Ishikawa (cell line): Measurements from ENCODE around the gene WDTC1.
A peak's percentile ranks its signal among the peaks of the same experiment; 100 is the strongest.

ENCODE experiments used
- CEBPB ChIP-seq: IDR thresholded peaks from 2 replicates; pipeline ENCODE4 v1.6.1; 2012
- CREB1 ChIP-seq: IDR thresholded peaks from 2 replicates; pipeline ENCODE4 v1.6.1; 2012; ENCODE audit warnings: low read depth
- EGR1 ChIP-seq: IDR thresholded peaks from 2 replicates; pipeline ENCODE4 v1.6.1; 2012
- EP300 ChIP-seq: IDR thresholded peaks from 2 replicates; pipeline ENCODE4 v1.6.1; 2012; ENCODE audit warnings: borderline replicate concordance
- FOXM1 ChIP-seq: IDR thresholded peaks from 2 replicates; pipeline ENCODE4 v1.6.1; 2012; ENCODE audit warnings: low read depth, borderline replicate concordance
- NFIC ChIP-seq: IDR thresholded peaks from 2 replicates; pipeline ENCODE4 v1.6.1; 2012
- RAD21 ChIP-seq: IDR thresholded peaks from 2 replicates; pipeline ENCODE4 v1.6.1; 2012; ENCODE audit warnings: low read depth
- TAF1 ChIP-seq: IDR thresholded peaks from 2 replicates; pipeline ENCODE4 v1.6.1; 2012; ENCODE audit warnings: low read depth, mild to moderate bottlenecking
- TCF12 ChIP-seq: IDR thresholded peaks from 2 replicates; pipeline ENCODE4 v1.6.1; 2012; ENCODE audit warnings: low read depth
- TEAD4 ChIP-seq: IDR thresholded peaks from 2 replicates; pipeline ENCODE4 v1.6.1; 2012
- YY1 ChIP-seq: IDR thresholded peaks from 2 replicates; pipeline ENCODE4 v1.6.1; 2012; ENCODE audit warnings: low read depth
- ZBTB7A ChIP-seq: IDR thresholded peaks from 2 replicates; pipeline ENCODE4 v1.6.1; 2012; ENCODE audit warnings: low read depth
- TF ChIP-seq, protein P1 (sequence below): IDR thresholded peaks from 2 replicates; pipeline ENCODE4 v1.6.1; 2012
- TF ChIP-seq, protein P2 (sequence below): IDR thresholded peaks from 2 replicates; pipeline ENCODE4 v1.6.1; 2012; ENCODE audit warnings: low read depth, mild to moderate bottlenecking
- TF ChIP-seq, protein P3 (sequence below): IDR thresholded peaks from 2 replicates; pipeline ENCODE4 v1.6.1; 2012

The WDTC1 gene

DNA sequence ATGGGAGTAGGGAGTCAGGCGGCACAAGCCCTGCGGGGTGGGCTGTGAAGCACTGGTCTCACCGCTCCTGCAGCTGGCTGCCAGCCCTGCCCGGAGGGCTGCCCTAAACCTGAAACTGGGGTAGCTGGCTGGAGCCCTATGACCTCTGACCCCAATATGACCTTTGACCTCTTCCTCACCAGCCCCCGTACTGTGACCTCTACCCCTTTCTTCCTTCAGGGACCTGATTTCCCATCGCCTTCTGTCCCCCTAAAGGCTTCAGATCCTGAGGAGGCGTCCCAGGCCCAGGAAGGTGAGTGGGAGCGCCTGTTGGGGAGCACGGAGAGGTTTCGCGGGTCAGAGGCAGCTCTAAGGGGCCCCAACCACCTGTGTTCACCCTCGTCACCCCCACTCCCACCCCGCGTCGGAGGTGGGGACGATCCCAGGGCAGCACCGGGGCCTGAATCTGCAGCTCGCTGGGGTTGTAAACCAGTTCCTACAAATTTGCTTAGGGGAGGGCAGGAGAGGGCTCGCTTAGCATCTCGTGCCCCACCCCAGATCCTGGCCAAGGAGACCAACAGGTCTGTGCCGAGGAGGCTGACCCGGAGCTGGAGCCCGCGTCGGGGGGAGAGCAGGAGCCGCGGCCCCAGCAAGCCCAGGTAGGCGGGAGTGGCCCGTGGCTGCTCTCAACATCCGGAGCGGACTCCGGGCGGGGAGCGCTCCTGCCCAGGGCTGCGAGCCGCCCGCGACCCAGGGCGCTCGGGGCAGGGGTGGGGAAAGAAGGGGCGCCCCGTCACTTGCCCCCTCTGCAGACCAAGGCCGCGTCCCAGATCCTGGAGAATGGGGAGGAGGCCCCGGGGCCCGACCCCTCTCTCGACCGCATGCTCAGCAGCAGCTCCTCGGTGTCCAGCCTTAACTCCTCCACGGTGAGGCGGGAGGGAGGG, 114.7 kb downstream of the WDTC1 start:
- TF ChIP-seq TEAD4 (peak; percentile 29), ZBTB7A (peak; percentile 34; the same call in 1 of the 2 replicates), YY1 (0 out of 2 replicates have a peak, but pooled peaks have one; percentile 15), NFIC (peak; percentile 40; the same call in 1 of the 2 replicates), TCF12 (peak; percentile 41; the same call in 1 of the 2 replicates), RAD21 (peak; percentile 9; the same call in 1 of the 2 replicates), FOXM1 (0 out of 2 replicates have a peak, but pooled peaks have one; percentile 12)
- TF ChIP-seq, protein P1, sequence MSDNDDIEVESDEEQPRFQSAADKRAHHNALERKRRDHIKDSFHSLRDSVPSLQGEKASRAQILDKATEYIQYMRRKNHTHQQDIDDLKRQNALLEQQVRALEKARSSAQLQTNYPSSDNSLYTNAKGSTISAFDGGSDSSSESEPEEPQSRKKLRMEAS: peak; percentile 23; the same call in 1 of the 2 replicates
- TF ChIP-seq, protein P2, sequence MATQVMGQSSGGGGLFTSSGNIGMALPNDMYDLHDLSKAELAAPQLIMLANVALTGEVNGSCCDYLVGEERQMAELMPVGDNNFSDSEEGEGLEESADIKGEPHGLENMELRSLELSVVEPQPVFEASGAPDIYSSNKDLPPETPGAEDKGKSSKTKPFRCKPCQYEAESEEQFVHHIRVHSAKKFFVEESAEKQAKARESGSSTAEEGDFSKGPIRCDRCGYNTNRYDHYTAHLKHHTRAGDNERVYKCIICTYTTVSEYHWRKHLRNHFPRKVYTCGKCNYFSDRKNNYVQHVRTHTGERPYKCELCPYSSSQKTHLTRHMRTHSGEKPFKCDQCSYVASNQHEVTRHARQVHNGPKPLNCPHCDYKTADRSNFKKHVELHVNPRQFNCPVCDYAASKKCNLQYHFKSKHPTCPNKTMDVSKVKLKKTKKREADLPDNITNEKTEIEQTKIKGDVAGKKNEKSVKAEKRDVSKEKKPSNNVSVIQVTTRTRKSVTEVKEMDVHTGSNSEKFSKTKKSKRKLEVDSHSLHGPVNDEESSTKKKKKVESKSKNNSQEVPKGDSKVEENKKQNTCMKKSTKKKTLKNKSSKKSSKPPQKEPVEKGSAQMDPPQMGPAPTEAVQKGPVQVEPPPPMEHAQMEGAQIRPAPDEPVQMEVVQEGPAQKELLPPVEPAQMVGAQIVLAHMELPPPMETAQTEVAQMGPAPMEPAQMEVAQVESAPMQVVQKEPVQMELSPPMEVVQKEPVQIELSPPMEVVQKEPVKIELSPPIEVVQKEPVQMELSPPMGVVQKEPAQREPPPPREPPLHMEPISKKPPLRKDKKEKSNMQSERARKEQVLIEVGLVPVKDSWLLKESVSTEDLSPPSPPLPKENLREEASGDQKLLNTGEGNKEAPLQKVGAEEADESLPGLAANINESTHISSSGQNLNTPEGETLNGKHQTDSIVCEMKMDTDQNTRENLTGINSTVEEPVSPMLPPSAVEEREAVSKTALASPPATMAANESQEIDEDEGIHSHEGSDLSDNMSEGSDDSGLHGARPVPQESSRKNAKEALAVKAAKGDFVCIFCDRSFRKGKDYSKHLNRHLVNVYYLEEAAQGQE: no peak
- TF ChIP-seq, protein P3, sequence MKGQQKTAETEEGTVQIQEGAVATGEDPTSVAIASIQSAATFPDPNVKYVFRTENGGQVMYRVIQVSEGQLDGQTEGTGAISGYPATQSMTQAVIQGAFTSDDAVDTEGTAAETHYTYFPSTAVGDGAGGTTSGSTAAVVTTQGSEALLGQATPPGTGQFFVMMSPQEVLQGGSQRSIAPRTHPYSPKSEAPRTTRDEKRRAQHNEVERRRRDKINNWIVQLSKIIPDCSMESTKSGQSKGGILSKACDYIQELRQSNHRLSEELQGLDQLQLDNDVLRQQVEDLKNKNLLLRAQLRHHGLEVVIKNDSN: no peak

DNA sequence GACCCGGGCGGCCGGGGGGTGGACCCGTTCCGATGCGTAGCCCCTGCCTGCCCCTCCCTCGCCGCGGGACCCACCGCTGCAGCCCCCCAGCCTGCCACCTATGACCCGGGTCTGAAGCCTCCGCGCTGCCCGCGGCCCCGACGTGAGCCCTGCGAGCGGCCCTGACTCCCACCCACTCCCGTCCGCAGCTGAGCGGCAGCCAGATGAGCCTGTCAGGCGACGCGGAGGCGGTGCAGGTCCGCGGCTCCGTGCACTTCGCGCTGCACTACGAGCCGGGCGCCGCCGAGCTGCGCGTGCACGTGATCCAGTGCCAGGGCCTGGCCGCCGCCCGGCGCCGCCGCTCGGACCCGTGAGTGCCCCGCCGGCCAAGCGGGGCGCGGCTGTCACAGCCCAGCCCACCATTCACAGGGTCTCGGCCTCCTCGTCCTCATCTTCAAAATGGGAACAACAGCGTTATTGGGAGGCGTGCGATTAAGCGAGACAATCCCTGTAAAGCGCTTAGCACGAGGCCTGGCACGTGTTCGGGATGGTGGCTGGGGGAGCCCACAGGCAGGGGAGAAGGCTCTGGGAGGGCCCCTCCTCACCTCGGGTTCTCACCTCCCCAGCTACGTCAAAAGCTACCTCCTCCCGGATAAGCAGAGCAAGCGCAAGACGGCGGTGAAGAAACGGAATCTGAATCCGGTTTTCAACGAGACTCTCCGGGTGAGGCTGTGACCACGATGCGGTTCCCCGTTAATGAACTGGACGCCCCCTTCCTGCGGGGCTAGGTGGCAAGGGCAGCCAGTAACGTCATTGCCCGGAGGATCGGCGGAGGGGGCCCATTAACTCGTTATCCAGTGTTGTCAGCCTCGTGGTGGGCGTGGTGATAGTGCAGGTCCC, 115.6 kb downstream of the WDTC1 start:
- TF ChIP-seq CEBPB (no peak), TCF12 (no peak), YY1 (no peak), TEAD4 (no peak), TAF1 (no peak), EP300 (no peak), NFIC (no peak), CREB1 (no peak), EGR1 (no peak), RAD21 (no peak), FOXM1 (no peak), ZBTB7A (no peak)
- TF ChIP-seq, protein P2: no peak
- TF ChIP-seq, protein P3: no peak
- TF ChIP-seq, protein P1: no peak

DNA sequence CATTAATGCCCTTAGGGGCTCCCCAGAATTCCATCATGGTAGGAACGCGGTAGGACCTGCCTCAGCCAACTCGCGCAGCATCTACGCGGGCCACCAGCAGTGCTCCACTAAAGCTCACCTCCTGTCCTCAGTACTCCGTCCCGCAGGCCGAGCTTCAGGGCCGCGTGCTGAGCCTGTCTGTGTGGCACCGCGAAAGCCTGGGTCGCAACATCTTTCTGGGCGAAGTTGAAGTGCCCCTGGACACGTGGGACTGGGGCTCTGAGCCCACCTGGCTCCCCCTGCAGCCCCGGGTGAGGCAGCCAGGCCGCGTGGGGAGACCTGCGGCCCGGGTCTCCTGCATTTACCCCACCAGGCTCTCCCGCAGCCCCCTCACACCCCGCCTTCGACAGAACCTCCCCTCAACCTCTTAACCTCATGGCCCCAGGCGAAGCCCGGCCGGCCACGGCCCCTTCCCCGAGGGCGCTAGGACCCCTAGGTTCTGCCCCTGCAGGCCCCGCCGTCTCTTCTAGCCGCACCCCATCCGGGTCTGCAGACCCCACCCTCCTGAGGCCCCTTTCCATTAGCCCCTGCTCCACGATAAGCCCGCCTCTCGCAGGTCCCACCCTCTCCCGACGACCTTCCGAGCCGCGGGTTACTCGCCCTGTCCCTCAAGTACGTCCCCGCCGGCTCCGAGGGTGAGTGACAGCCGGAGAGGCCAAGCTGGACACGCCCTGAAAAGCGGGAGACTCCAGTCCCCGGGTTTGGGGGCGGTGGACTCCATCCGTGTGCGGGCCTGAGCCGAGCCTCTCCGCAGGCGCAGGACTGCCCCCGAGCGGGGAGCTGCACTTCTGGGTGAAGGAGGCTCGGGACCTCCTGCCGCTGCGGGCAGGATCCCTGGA, 116.5 kb downstream of the WDTC1 start:
- TF ChIP-seq CREB1 (no peak), TEAD4 (no peak), ZBTB7A (no peak), CEBPB (no peak)
- TF ChIP-seq, protein P2: no peak
- TF ChIP-seq, protein P1: no peak
- TF ChIP-seq, protein P3: no peak
